A549 (cell line): ENCODE results near the gene ZDHHC9. TPM values are rescaled to one million over a fixed set of nuclear protein-coding genes. Genes with fewer than 3 reads are reported as not detected.
A peak's percentile ranks its signal among the peaks of the same experiment; 100 is the strongest.

ENCODE experiments used
- ATAC-seq, 2 experiments: fragments of 200-7000 bp in 1 of 2; fragments of >200 bp in 1 of 2; cut with Nextera tagmentation in 1 of 2; cut with Tn5 transposase in 1 of 2; 3 replicates each; pipeline versions ENCODE4 v1.8.0 to v1.9.1; 2018 to 2020; ENCODE audit warnings: mild to moderate bottlenecking in 1 of 2, moderate library complexity in 1 of 2
- CTCF ChIA-PET: fragments of 300-600 bp; sonication (Branson Sonifier 250); formaldehyde crosslinking; extraction: SDS; loops from one replicate; lab custom pipeline; 2021; ENCODE audit warnings: antibody characterized with exemption, inconsistent platforms; lab: Yijun Ruan, JAX
- POLR2A ChIA-PET: fragments of 350-600 bp; formaldehyde crosslinking; extraction: SDS; loops from one replicate; lab custom pipeline; 2021; ENCODE audit warnings: antibody characterized with exemption, inconsistent platforms; lab: Yijun Ruan, JAX
- DNase-seq, 2 experiments: peaks; one replicate each; pipeline versions ENCODE4 v3.0.0 to v3.0.0-alpha.2; 2011 to 2016; ENCODE audit warnings: low read depth in 1 of 2, low spot score in 1 of 2
- FAIRE-seq: peaks from 2 replicates; lab custom pipeline; 2011; peaks lifted over from hg19 to GRCh38; lab: Jason Lieb, UNC
- H3K27ac ChIP-seq, 2 experiments: fragments of >200 bp; sonication (Bioruptor Twin); formaldehyde crosslinking; 3 replicates each; pipeline ENCODE4 v1.5.1; 2016 to 2017
- H3K4me1 ChIP-seq: fragments of >200 bp; sonication (Bioruptor Twin); formaldehyde crosslinking; 3 replicates; pipeline ENCODE4 v1.6.1; 2016
- H3K4me2 ChIP-seq: fragments of >200 bp; sonication (Bioruptor Twin); formaldehyde crosslinking; 3 replicates; pipeline ENCODE4 v1.6.1; 2016
- H3K4me3 ChIP-seq: fragments of >200 bp; sonication (Bioruptor Twin); formaldehyde crosslinking; 3 replicates; pipeline ENCODE4 v1.5.1; 2016
- H3K9me3 ChIP-seq: fragments of >200 bp; sonication (Bioruptor Twin); formaldehyde crosslinking; 3 replicates; pipeline ENCODE4 v1.6.1; 2016
- ATOH8 ChIP-seq: fragments of 250-450 bp; sonication (Bioruptor Pico); IDR thresholded peaks from 2 replicates; pipeline ENCODE4 v1.5.0; 2020; ENCODE audit warnings: low read depth, mild to moderate bottlenecking, moderate library complexity
- BHLHE40 ChIP-seq: IDR thresholded peaks from 2 replicates; pipeline ENCODE4 v1.6.1; 2012; ENCODE audit warnings: low read depth, low read length, inconsistent platforms
- CBX2 ChIP-seq: fragments of 200-600 bp; sonication (generic); IDR thresholded peaks from 2 replicates; pipeline ENCODE4 v1.6.1; 2016; ENCODE audit warnings: low read depth, mild to moderate bottlenecking, borderline replicate concordance
- E2F6 ChIP-seq: IDR thresholded peaks from 2 replicates; pipeline ENCODE4 v1.6.1; 2012; ENCODE audit warnings: low read depth, borderline replicate concordance
- EP300 ChIP-seq, 2 experiments: fragments of >200 bp; sonication (Bioruptor Twin); formaldehyde crosslinking; IDR thresholded peaks; 2 replicates in 1 of 2; 3 replicates in 1 of 2; pipeline ENCODE4 v1.6.1; 2016 to 2017
- ESRRA ChIP-seq: fragments of 150-350 bp; IDR thresholded peaks from 2 replicates; pipeline ENCODE4 v1.6.1; 2014; ENCODE audit warnings: mild to moderate bottlenecking, low read length, borderline replicate concordance
- GATA3 ChIP-seq: IDR thresholded peaks from 2 replicates; pipeline ENCODE4 v1.6.1; 2012; ENCODE audit warnings: borderline replicate concordance
- HES2 ChIP-seq: fragments of >200 bp; sonication (Bioruptor Twin); formaldehyde crosslinking; IDR thresholded peaks from 2 replicates; pipeline ENCODE4 v1.6.1; 2016
- HOXA7 ChIP-seq: fragments of 250-450 bp; sonication (Bioruptor Pico); IDR thresholded peaks from 2 replicates; pipeline ENCODE4 v1.5.0; 2020; ENCODE audit warnings: mild to moderate bottlenecking, moderate library complexity
- NR3C1 ChIP-seq: fragments of >200 bp; sonication (Bioruptor Twin); formaldehyde crosslinking; IDR thresholded peaks from 3 replicates; pipeline ENCODE4 v1.6.1; 2017
- RAD21 ChIP-seq, 2 experiments: fragments of >200 bp in 1 of 2; sonication (Bioruptor Twin) in 1 of 2; formaldehyde crosslinking in 1 of 2; IDR thresholded peaks in 1 of 2; conservative IDR thresholded peaks in 1 of 2; 2 replicates in 1 of 2; 3 replicates in 1 of 2; pipeline ENCODE4 v1.6.1; 2012 to 2018; ENCODE audit warnings: inconsistent platforms in 1 of 2
- RCOR1 ChIP-seq: fragments of 150-350 bp; IDR thresholded peaks from 2 replicates; pipeline ENCODE4 v1.6.1; 2014; ENCODE audit warnings: antibody characterized with exemption, low read length, low read depth
- SMC3 ChIP-seq: fragments of >200 bp; sonication (Bioruptor Twin); formaldehyde crosslinking; IDR thresholded peaks from 3 replicates; pipeline ENCODE4 v1.6.1; 2018; ENCODE audit warnings: inconsistent platforms
- TFCP2L1 ChIP-seq: fragments of 250-450 bp; sonication (Bioruptor Pico); IDR thresholded peaks from 2 replicates; pipeline ENCODE4 v1.5.0; 2021; ENCODE audit warnings: mild to moderate bottlenecking
- ZSCAN20 ChIP-seq: fragments of 250-450 bp; sonication (Bioruptor Pico); IDR thresholded peaks from 2 replicates; pipeline ENCODE4 v1.8.0; 2022; ENCODE audit warnings: mild to moderate bottlenecking, moderate library complexity
- WGBS: methylation state at CpG from one replicate; pipeline ENCODE4 v1.1.6; 2017; ENCODE audit errors: missing lambda C conversion rate; 5-methylcytosine and 5-hydroxymethylcytosine counted together
- polyA plus RNA-seq, 4 experiments: library from polyadenylated mRNA; depleted of rRNA in 3 of 4; stranded (reverse); fragments of >200 nt; fragmentation: RNase III in 1 of 4; extraction: RNeasy Plus Mini Kit Qiagen cat#74134 plus additional on column Dnase treatment in 1 of 4; gene quantifications; 2 replicates in 3 of 4; 3 replicates in 1 of 4; pipeline ENCODE4 v1.2.3, GENCODE V29; 2011 to 2017
- TF ChIP-seq, protein P1 (sequence below): fragments of >200 bp; sonication (Bioruptor Twin); formaldehyde crosslinking; IDR thresholded peaks from 3 replicates; pipeline ENCODE4 v1.5.1; 2016

The ZDHHC9 gene
- polyA plus RNA-seq, 2 of the 4 experiments (the other 2 are of a cell fraction): 20.2 to 50.6 TPM

- Histone ChIP-seq H3K27ac (no peak overlapping the region), H3K4me3 (no peak overlapping the region), H3K4me1 (no peaks in the 10 kb centered on the region), H3K9me3 (no peaks in the 10 kb centered on the region)
- DNase-seq: no peak
- FAIRE-seq: no peak
- CTCF ChIA-PET: interaction anchor here (0.6 to 2.8 kb wide), 20 partner anchors 9 to 298 kb away, joined by 3 to 18 read pairs (median 5); partner anchors contain the start of genes UTP14A and ZDHHC9
- POLR2A ChIA-PET: no interaction called here
- ATAC-seq: no peak
- TF ChIP-seq GATA3 (no peak), EP300 (IDR thresholded peaks at IDR 0.05) (no peak)
- TF ChIP-seq, all 56 proteins: peak for 0
- WGBS: 95% methylated on average over 6 of the region's 6 CpGs
- H3K4me2 ChIP-seq: no peak overlapping the region
These were observed 20.2 kb downstream of the ZDHHC9 start for GRCh38 chrX:129823522-129823921.

- peak; percentile 39 for FAIRE-seq
These were observed 20.6 kb downstream of the ZDHHC9 start for GRCh38 chrX:129823115-129823514.

GRCh38 chrX:129818123-129818522 lies 25.6 kb downstream of the ZDHHC9 start:
- FAIRE-seq (no peak), DNase-seq (no peak), ATAC-seq (no peak)
- WGBS: 100% methylated on average over 1 of the region's 2 CpGs
- Histone ChIP-seq H3K27ac (no peak overlapping the region), H3K4me3 (no peak overlapping the region), H3K4me2 (no peak overlapping the region), H3K4me1 (no peaks in the 10 kb centered on the region), H3K9me3 (no peaks in the 10 kb centered on the region)
- CTCF ChIA-PET: no interaction called here
- POLR2A ChIA-PET: no interaction called here
- TF ChIP-seq NR3C1 (no peak), TFCP2L1 (CRISPR knock-in tag) (no peak), ESRRA (no peak)

More at GRCh38 chrX:129823115-129823514, 20.6 kb downstream of the ZDHHC9 start:
- WGBS: 72% methylated on average over 2 of the region's 2 CpGs
- ChIA-PET POLR2A (no interaction called here), CTCF (interaction anchor here (0.5 to 2.8 kb wide), 24 partner anchors 10 to 257 kb away, joined by 3 to 18 read pairs (median 4); partner anchors contain the start of genes APLN, UTP14A and ZDHHC9)
- TF ChIP-seq SMC3 (peak; percentile 56), CBX2 (no peak), RAD21 (conservative IDR thresholded peaks at IDR 0.05 in 1 of 2, IDR thresholded peaks at IDR 0.05 in 1 of 2) (peak; percentile 43 to 60; a peak in 3 of 5 replicates)
- TF ChIP-seq, protein P1, sequence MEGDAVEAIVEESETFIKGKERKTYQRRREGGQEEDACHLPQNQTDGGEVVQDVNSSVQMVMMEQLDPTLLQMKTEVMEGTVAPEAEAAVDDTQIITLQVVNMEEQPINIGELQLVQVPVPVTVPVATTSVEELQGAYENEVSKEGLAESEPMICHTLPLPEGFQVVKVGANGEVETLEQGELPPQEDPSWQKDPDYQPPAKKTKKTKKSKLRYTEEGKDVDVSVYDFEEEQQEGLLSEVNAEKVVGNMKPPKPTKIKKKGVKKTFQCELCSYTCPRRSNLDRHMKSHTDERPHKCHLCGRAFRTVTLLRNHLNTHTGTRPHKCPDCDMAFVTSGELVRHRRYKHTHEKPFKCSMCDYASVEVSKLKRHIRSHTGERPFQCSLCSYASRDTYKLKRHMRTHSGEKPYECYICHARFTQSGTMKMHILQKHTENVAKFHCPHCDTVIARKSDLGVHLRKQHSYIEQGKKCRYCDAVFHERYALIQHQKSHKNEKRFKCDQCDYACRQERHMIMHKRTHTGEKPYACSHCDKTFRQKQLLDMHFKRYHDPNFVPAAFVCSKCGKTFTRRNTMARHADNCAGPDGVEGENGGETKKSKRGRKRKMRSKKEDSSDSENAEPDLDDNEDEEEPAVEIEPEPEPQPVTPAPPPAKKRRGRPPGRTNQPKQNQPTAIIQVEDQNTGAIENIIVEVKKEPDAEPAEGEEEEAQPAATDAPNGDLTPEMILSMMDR: peak; percentile 58
- ATAC-seq: peak; percentile 73 to 88; a peak in 5 of 6 replicates
- Histone ChIP-seq H3K4me1 (no peaks in the 10 kb centered on the region), H3K9me3 (no peaks in the 10 kb centered on the region), H3K4me3 (no peak overlapping the region), H3K4me2 (no peak overlapping the region), H3K27ac (no peak overlapping the region)
- peak; percentile 36 to 58 for DNase-seq

DNA sequence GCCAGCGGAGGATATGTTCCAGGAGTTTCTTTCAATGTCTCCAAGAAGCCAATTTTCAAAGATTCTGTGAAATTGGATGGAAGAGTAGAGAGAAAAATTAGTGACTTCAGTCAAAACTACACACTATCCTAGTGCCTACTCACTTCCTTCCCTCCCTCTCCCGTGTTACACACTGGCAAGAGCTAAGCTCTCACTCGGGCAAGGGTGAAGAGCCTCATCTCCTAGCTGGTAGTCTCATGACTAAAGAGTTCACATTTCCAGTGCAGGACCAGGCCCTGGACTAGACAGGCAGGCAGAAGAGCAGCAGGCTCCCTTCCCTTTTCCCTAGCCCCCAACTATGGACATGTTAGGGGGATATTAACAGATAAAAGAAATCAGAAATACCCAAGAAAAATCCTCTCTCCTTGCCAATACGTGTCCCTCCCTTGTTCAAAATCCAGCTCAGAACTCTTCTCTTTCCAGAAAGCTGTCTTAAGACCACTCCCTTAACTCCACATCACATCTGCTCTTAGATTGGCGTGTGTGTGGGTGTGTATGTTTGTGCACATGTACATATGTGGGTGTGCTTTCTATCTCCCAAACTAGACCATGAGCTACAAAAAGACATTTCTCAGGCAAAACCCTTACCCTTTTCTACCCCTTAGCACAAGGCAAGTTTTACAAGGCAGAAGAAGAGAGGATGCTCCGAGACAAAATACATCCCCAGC lies 29.9 kb downstream of the ZDHHC9 start:
- FAIRE-seq: no peak
- ChIA-PET CTCF (interaction anchor here (3.1 kb wide), 1 partner anchor 9 kb away, joined by 11 read pairs; no protein-coding TSS in a partner anchor), POLR2A (interaction anchor here (0.6 kb wide), 1 partner anchor 80 kb away, joined by 3 read pairs; no protein-coding TSS in a partner anchor)
- Histone ChIP-seq H3K4me3 (no peak overlapping the region), H3K4me2 (no peak overlapping the region), H3K4me1 (no peaks in the 10 kb centered on the region), H3K27ac (no peak overlapping the region), H3K9me3 (no peaks in the 10 kb centered on the region)
- WGBS: 87% methylated on average over 6 of the region's 6 CpGs
- no peak for ATAC-seq
- no peak for TF ChIP-seq HES2
- no peak for TF ChIP-seq HOXA7 (CRISPR knock-in tag)
- no peak for TF ChIP-seq ATOH8 (CRISPR knock-in tag)
- TF ChIP-seq ZSCAN20 (CRISPR knock-in tag): no peak
- TF ChIP-seq BHLHE40: no peak
- TF ChIP-seq E2F6: no peak
- TF ChIP-seq RCOR1: no peak
- DNase-seq: no peak
